HL-60 (cell line): ENCODE results near the gene NCDN.

Source experiments
- DNase-seq, 2 experiments: peaks; one replicate each; pipeline ENCODE4 v3.0.0-alpha.2; 2010 to 2020; ENCODE audit warnings: low read depth in 1 of 2, low spot score in 1 of 2
- H3K27ac ChIP-seq: fragments of 250-450 bp; sonication (Bioruptor Pico); replicated peaks from 2 replicates; pipeline ENCODE4 v1.5.1; 2020; ENCODE audit warnings: mild to moderate bottlenecking, moderate library complexity
- H3K27me3 ChIP-seq: fragments of 250-450 bp; sonication (Bioruptor Pico); 2 replicates; pipeline ENCODE4 v1.5.1; 2021; ENCODE audit warnings: mild to moderate bottlenecking, moderate library complexity; ENCODE audit not compliant: insufficient read depth, poor library complexity, severe bottlenecking
- H3K4me3 ChIP-seq: replicated peaks from 2 replicates; pipeline ENCODE4 v1.5.1; 2011; ENCODE audit warnings: mild to moderate bottlenecking, control low read depth, low read length; ENCODE audit not compliant: insufficient read depth
- GABPA ChIP-seq: IDR thresholded peaks from 2 replicates; pipeline ENCODE4 v1.6.1; 2012; ENCODE audit warnings: low read depth
- POLR2AphosphoS5 ChIP-seq: IDR thresholded peaks from 2 replicates; pipeline ENCODE4 v1.6.1; 2012; ENCODE audit warnings: low read depth
- SPI1 ChIP-seq: IDR thresholded peaks from 2 replicates; pipeline ENCODE4 v1.6.1; 2012; ENCODE audit warnings: low read depth, mild to moderate bottlenecking, borderline replicate concordance
- TF ChIP-seq, protein P1 (sequence below): IDR thresholded peaks from 2 replicates; pipeline ENCODE4 v1.6.1; 2012; ENCODE audit warnings: low read depth; ENCODE audit not compliant: insufficient replicate concordance
- TF ChIP-seq, protein P2 (sequence below): IDR thresholded peaks from one replicate; pipeline ENCODE4 v1.5.1; 2011; ENCODE audit warnings: low read length, control low read depth, inconsistent platforms; ENCODE audit not compliant: insufficient read depth

Gene NCDN

DNA sequence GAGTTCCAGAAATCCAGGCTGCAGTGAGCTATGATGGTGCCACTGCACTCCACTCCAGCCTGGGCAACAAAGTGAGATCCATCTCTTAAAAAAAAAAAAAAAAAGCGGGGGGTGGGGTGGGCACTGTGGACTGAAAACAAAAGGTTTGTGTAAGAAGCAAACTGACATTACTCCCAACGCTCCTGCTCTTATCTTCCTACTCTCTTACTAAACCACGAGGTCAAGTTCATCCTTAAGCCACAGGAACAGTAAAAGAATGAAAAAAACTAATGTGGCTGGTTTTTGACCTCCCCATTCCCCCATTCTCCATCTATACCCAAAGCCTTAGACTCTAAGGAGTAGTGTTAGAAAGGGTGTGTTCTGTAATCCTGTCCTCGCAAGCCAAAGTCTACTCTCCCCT lies 46.3 kb downstream of the NCDN start:
- DNase-seq = no peak
- TF ChIP-seq, protein P1, sequence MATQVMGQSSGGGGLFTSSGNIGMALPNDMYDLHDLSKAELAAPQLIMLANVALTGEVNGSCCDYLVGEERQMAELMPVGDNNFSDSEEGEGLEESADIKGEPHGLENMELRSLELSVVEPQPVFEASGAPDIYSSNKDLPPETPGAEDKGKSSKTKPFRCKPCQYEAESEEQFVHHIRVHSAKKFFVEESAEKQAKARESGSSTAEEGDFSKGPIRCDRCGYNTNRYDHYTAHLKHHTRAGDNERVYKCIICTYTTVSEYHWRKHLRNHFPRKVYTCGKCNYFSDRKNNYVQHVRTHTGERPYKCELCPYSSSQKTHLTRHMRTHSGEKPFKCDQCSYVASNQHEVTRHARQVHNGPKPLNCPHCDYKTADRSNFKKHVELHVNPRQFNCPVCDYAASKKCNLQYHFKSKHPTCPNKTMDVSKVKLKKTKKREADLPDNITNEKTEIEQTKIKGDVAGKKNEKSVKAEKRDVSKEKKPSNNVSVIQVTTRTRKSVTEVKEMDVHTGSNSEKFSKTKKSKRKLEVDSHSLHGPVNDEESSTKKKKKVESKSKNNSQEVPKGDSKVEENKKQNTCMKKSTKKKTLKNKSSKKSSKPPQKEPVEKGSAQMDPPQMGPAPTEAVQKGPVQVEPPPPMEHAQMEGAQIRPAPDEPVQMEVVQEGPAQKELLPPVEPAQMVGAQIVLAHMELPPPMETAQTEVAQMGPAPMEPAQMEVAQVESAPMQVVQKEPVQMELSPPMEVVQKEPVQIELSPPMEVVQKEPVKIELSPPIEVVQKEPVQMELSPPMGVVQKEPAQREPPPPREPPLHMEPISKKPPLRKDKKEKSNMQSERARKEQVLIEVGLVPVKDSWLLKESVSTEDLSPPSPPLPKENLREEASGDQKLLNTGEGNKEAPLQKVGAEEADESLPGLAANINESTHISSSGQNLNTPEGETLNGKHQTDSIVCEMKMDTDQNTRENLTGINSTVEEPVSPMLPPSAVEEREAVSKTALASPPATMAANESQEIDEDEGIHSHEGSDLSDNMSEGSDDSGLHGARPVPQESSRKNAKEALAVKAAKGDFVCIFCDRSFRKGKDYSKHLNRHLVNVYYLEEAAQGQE = no peak
- TF ChIP-seq POLR2AphosphoS5 (no peak), SPI1 (no peak), GABPA (no peak)
- TF ChIP-seq, protein P2, sequence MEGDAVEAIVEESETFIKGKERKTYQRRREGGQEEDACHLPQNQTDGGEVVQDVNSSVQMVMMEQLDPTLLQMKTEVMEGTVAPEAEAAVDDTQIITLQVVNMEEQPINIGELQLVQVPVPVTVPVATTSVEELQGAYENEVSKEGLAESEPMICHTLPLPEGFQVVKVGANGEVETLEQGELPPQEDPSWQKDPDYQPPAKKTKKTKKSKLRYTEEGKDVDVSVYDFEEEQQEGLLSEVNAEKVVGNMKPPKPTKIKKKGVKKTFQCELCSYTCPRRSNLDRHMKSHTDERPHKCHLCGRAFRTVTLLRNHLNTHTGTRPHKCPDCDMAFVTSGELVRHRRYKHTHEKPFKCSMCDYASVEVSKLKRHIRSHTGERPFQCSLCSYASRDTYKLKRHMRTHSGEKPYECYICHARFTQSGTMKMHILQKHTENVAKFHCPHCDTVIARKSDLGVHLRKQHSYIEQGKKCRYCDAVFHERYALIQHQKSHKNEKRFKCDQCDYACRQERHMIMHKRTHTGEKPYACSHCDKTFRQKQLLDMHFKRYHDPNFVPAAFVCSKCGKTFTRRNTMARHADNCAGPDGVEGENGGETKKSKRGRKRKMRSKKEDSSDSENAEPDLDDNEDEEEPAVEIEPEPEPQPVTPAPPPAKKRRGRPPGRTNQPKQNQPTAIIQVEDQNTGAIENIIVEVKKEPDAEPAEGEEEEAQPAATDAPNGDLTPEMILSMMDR = no peak
- H3K4me3 ChIP-seq = no peak overlapping the region
- H3K27me3 ChIP-seq = no peaks in the 10 kb centered on the region
- no peak overlapping the region for H3K27ac ChIP-seq

DNA sequence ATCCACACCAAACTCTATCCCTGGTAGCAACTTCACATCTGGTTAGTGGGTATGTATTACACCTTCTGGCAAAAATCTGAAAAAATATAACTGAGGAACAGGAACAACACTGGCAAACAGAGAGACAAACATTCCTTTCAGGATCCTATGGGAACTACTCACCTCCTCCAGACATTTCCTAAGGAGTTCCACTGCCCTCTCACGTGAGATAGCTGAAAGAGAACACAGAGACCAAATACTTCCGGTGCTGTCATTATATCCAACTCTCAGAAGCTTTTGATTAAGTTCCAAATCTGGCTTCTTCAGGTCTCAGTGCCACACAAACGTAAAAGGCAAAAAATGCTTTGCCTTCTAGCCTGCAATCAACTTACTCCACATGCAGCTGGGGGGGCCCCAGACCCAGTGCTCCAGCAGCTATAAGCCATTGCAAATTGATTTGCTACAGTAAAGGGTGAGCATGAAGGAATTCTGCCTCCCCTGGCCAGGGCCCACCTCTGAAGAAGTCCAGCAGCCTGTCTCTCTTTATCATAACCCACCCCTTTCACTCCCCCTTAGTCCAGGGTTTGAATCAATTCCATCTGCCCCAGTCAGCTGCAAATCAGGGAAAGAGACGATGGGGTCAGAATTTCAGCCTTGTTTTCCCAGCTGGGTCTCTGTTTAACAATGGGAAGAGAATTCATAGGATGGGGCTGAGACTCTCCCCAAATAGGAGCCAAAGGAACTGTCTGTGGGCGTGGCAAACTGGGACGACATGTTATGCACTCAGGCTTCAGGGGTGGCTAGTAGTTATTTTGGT lies 47.7 kb downstream of the NCDN start:
- no peak for TF ChIP-seq GABPA
- TF ChIP-seq, protein P2 = no peak
- TF ChIP-seq, protein P1 = no peak
- no peak for TF ChIP-seq POLR2AphosphoS5
- no peak for TF ChIP-seq SPI1
- no peak for DNase-seq
- H3K4me3 ChIP-seq = no peak overlapping the region
- no peaks in the 10 kb centered on the region for H3K27me3 ChIP-seq
- H3K27ac ChIP-seq = no peak overlapping the region

DNA sequence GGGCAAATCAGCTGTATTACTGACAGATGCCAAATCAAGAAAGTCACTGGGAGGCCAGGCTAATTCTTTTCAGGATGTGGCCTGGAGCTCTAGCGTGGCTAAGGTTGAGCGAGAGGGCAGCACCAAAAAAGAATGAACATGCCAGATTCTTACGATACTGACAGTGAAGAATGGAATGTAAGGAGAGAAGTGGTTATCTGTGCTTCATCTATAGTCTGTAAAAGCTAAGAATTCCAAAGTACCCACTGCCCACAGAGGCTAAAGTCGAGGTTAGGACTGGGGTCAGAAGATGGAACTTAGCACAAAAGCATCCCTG lies 48.2 kb downstream of the NCDN start:
- no peak for DNase-seq
- no peak for TF ChIP-seq POLR2AphosphoS5
- no peak for TF ChIP-seq GABPA
- TF ChIP-seq, protein P1 = no peak
- TF ChIP-seq SPI1 = no peak
- TF ChIP-seq, protein P2 = no peak
- no peak overlapping the region for H3K27ac ChIP-seq

More for the DNA sequence above, 48.2 kb downstream of the NCDN start:
- no peaks in the 10 kb centered on the region for H3K27me3 ChIP-seq
- no peak overlapping the region for H3K4me3 ChIP-seq
